Esophagus squamous epithelium (tissue), 5 donors: ENCODE measurements around the gene EDDM13. TPM values are rescaled to one million over a fixed set of nuclear protein-coding genes. Genes with fewer than 3 reads are reported as not detected.
"Not testable (repeated sequence)": the region's sequence is repeated elsewhere in the genome, so short reads cannot be mapped to it uniquely, and the experiment has no call there.

Experiments used
- DNase-seq: peaks from one replicate; lab custom pipeline; 2025; lab: John Stamatoyannopoulos, UW
- H3K27ac ChIP-seq, 4 donors: fragments of 200-600 bp; sonication (generic); one replicate each; pipeline ENCODE4 v1.5.1; 2016 to 2019; ENCODE audit warnings: mild to moderate bottlenecking in 1 of 4
- H3K27me3 ChIP-seq, 4 donors: fragments of 200-600 bp; sonication (generic); 1 replicate in 3 of 4; 2 replicates in 1 of 4; pipeline versions ENCODE4 v1.5.1 to v1.6.0; 2017 to 2021; ENCODE audit warnings: antibody characterized with exemption in 1 of 4
- H3K36me3 ChIP-seq, 3 donors: fragments of 200-600 bp; sonication (generic); one replicate each; pipeline ENCODE4 v1.5.1; 2016 to 2019
- H3K4me1 ChIP-seq, 3 donors: fragments of 200-600 bp; sonication (generic); one replicate each; pipeline ENCODE4 v1.5.1; 2017 to 2019
- H3K4me3 ChIP-seq, 4 donors: fragments of 200-600 bp; sonication (generic); 1 replicate in 3 of 4; 2 replicates in 1 of 4; pipeline ENCODE4 v1.5.1; 2016 to 2019; ENCODE audit warnings: mild to moderate bottlenecking in 2 of 4, moderate library complexity in 1 of 4
- H3K9me3 ChIP-seq, 3 donors: fragments of 200-600 bp; sonication (generic); one replicate each; pipeline ENCODE4 v1.5.1; 2016 to 2019
- POLR2A ChIP-seq, 4 donors: fragments of 450-650 bp; IDR thresholded peaks; one replicate each; pipeline ENCODE4 v1.6.1; 2017; ENCODE audit warnings: antibody characterized with exemption in 4 of 4, mild to moderate bottlenecking in 4 of 4, moderate library complexity in 3 of 4
- WGBS, 2 donors: methylation state at CpG; one replicate each; pipeline ENCODE4 v1.1.5; 2018; 5-methylcytosine and 5-hydroxymethylcytosine counted together
- intact Hi-C: fragments of 100-400 bp; cut with DNase I; formaldehyde crosslinking; loops from one replicate; pipeline ENCODE4 v1.15.0; 2022
- total RNA-seq, 4 donors: library from RNA; depleted of rRNA; stranded (reverse); fragments of >200 nt; gene quantifications; one replicate each; pipeline ENCODE4 v1.1.0, GENCODE V29; 2016
- TF ChIP-seq, protein P1 (sequence below), 6 experiments: fragments of 450-650 bp in 4 of 6; fragments of 200-600 bp in 2 of 6; sonication (generic) in 2 of 6; IDR thresholded peaks; one replicate each; pipeline ENCODE4 v1.5.1; 2016 to 2019; ENCODE audit warnings: antibody characterized with exemption in 6 of 6, mild to moderate bottlenecking in 4 of 6, moderate library complexity in 4 of 6
- donor health status: DM: yes; HTN: yes; CAD: no.

Gene EDDM13
- total RNA-seq, 4 donors from 2014 or later: 0.95 to 2.4 TPM; not detected in 2

DNA sequence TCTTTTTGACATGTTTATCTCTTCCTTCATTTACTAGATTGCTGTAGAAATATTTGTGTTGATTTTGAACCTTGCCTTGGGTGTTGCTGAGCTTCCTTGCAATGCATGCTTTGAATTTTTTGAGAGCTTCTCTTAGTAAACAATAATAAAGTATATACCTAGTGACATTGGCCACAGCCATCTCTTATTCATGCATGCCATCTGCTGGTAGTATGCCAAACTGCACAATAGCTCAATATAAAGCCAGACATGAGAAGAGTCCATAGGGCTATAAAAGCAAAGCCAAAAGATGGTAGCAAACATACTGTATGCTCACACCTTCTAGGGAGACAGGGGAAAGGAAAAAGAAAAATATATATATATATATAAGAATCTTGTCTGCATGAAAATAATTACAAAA lies 61.0 kb downstream of the EDDM13 start:
- intact Hi-C loops: loop anchor here (10.0 kb wide), 1 partner anchor 259 kb away; no protein-coding TSS in a partner anchor
- no peaks in the 10 kb centered on the region for H3K36me3 ChIP-seq
- no peak overlapping the region for H3K27ac ChIP-seq
- peaks cover 0 to 8% (median 5%) of the 10 kb centered on the region in 3 donors for H3K9me3 ChIP-seq
- TF ChIP-seq, protein P1, sequence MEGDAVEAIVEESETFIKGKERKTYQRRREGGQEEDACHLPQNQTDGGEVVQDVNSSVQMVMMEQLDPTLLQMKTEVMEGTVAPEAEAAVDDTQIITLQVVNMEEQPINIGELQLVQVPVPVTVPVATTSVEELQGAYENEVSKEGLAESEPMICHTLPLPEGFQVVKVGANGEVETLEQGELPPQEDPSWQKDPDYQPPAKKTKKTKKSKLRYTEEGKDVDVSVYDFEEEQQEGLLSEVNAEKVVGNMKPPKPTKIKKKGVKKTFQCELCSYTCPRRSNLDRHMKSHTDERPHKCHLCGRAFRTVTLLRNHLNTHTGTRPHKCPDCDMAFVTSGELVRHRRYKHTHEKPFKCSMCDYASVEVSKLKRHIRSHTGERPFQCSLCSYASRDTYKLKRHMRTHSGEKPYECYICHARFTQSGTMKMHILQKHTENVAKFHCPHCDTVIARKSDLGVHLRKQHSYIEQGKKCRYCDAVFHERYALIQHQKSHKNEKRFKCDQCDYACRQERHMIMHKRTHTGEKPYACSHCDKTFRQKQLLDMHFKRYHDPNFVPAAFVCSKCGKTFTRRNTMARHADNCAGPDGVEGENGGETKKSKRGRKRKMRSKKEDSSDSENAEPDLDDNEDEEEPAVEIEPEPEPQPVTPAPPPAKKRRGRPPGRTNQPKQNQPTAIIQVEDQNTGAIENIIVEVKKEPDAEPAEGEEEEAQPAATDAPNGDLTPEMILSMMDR (IDR thresholded peaks at IDR 0.05): peak in 5 of 6 experiments; percentile 44 to 73 (median 55)
- no peak for TF ChIP-seq POLR2A (IDR thresholded peaks at IDR 0.05)
- no peaks in the 10 kb centered on the region for H3K27me3 ChIP-seq
- DNase-seq: no peak
- H3K4me1 ChIP-seq: no peaks in the 10 kb centered on the region
- no peak overlapping the region for H3K4me3 ChIP-seq

DNA sequence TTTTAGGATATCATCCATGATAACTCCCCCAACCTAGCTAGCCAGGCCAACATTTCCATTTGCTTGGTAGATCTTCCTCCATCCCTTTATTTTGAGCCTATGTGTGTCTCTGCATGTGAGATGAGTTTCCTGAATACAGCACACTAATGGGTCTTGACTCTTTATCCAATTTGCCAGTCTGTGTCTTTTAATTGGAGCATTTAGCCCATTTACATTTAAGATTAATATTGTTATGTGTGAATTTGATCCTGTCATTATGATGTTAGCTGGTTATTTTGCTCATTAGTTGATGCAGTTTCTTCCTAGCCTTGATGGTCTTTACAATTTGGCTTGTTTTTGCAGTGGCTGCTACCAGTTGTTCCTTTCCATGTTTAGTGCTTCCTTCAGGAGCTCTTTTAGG lies 62.8 kb downstream of the EDDM13 start:
- not testable (repeated sequence) for H3K4me1 ChIP-seq, DNase-seq, H3K27me3 ChIP-seq, H3K27ac ChIP-seq, H3K36me3 ChIP-seq, H3K4me3 ChIP-seq
- H3K9me3 ChIP-seq: peaks cover 0 to 11% (median 5%) of the 10 kb centered on the region in 3 donors
- intact Hi-C loops: loop anchor here (10.0 kb wide), 1 partner anchor 261 kb away; no protein-coding TSS in a partner anchor

DNA sequence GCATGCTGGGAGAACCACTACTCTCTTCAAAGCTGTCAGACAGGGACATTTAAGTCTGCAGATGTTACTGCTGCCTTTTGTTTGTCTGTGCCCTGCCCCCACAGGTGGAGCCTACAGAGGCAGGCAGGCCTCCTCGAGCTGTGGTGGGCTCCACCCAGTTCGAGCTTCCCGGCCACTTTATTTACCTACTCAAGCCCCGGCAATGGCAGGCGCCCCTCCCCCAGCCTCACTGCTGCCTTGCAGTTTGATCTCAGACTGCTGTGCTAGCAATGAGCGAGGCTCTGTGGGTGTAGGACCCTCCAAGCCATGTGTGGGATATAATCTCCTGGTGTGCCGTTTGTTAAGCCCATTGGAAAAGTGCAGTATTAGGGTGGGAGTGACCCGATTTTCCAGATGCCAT lies 64.5 kb downstream of the EDDM13 start:
- intact Hi-C loops: loop anchor here (10.0 kb wide), 1 partner anchor 262 kb away; no protein-coding TSS in a partner anchor
- 70 to 74% methylated on average over 5 of the region's 8 CpGs for WGBS, 2 donors

DNA sequence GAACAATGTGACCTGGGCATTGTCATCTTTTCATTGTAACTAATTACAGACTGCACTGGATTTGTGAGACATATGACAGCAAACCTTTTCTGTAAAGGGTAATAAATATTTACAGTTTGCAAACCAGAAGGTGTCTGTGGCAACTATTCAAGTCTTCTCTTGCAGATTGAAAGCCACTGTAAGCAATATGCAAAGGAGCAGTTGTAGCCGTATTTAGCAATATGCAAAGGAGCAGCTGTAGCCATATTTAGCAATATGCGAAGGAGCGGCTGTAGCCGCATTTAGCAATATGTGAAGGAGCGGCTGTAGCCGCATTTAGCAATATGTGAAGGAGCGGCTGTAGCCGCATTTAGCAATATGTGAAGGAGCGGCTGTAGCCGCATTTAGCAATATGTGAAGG lies 66.5 kb downstream of the EDDM13 start:
- intact Hi-C loops: loop anchor here (10.0 kb wide), 1 partner anchor 264 kb away; no protein-coding TSS in a partner anchor
- not testable (repeated sequence) for H3K36me3 ChIP-seq, H3K9me3 ChIP-seq, H3K27ac ChIP-seq, H3K27me3 ChIP-seq, DNase-seq, H3K4me3 ChIP-seq, H3K4me1 ChIP-seq
- WGBS, 2 donors: 83 to 91% methylated on average over 4 to 7 of the region's 10 CpGs

More for the DNA sequence above, 64.5 kb downstream of the EDDM13 start:
- H3K9me3 ChIP-seq: peaks cover 0 to 11% (median 5%) of the 10 kb centered on the region in 3 donors
- H3K27me3 ChIP-seq, H3K27ac ChIP-seq, H3K36me3 ChIP-seq, H3K4me1 ChIP-seq, H3K4me3 ChIP-seq, DNase-seq: not testable (repeated sequence)

DNA sequence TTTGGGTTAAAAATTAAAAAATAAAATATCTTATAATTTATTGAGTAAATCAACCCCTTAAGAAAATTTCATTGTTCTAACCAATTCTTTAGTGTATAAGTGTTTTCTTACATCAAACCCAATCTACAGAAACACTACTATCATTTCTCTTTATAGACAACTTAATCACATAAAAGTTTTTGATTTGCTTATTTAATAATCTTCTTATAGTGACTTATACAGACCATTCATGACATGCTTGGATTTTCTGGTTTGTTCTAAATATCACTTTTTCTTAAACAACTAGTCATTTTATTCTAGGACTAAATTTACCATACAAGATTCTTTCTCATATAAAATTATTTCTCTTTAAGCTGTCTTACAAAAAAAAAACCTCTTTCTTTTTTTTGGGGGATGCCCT lies 69.4 kb downstream of the EDDM13 start:
- DNase-seq: no peak
- TF ChIP-seq, protein P1 (IDR thresholded peaks at IDR 0.05): no peak
- no peak for TF ChIP-seq POLR2A (IDR thresholded peaks at IDR 0.05)
- no peaks in the 10 kb centered on the region for H3K4me1 ChIP-seq
- intact Hi-C loops: no loop called here
- H3K27me3 ChIP-seq: no peaks in the 10 kb centered on the region
- H3K4me3 ChIP-seq: no peak overlapping the region
- no peaks in the 10 kb centered on the region for H3K36me3 ChIP-seq
- peaks cover 0 to 6% (median 0%) of the 10 kb centered on the region in 3 donors for H3K9me3 ChIP-seq
- no peak overlapping the region for H3K27ac ChIP-seq

DNA sequence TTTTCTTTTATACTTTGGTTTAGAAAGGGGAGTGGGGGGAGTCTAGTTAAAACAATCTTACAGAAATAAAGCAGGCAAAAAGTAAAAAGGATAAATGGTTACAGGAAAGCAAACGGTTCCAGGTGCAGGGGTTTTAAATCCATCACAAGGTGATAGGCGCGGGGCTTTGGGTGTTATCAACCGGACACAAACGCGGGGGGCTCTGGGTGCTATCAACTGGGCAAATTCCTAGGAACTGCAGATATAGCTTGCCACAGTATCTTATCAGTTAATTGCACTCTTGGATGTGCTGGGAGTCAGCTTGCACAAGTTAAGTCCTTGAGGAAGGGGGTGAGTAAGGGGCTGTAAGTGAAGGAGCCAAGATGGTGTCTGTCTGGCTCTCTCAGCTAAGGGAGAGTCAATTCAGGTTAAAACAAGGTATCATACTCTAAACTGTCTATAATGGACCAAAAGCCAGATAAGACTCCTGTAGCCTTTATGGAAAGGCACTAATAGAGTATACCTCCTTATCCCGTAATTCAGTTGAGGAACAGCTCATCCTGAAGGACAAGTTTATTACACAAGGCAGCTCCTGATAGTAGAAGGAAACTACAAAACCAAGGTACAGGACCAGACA lies 74.7 kb downstream of the EDDM13 start:
- H3K27ac ChIP-seq: no peak overlapping the region
- no peaks in the 10 kb centered on the region for H3K27me3 ChIP-seq
- intact Hi-C loops: no loop called here
- no peak overlapping the region for H3K4me3 ChIP-seq
- H3K36me3 ChIP-seq: no peaks in the 10 kb centered on the region
- H3K4me1 ChIP-seq: no peaks in the 10 kb centered on the region
- DNase-seq: no peak
- WGBS, 2 donors: 73 to 80% methylated on average over 7 of the region's 7 CpGs
- TF ChIP-seq, protein P1 (IDR thresholded peaks at IDR 0.05): no peak
- no peak for TF ChIP-seq POLR2A (IDR thresholded peaks at IDR 0.05)
- no peaks in the 10 kb centered on the region for H3K9me3 ChIP-seq
